ENCODE results near the gene ACTG2.
"Not testable (repeated sequence)": the region's sequence is repeated elsewhere in the genome, so short reads cannot be mapped to it uniquely, and the experiment has no call there.

The ACTG2 gene

DNA sequence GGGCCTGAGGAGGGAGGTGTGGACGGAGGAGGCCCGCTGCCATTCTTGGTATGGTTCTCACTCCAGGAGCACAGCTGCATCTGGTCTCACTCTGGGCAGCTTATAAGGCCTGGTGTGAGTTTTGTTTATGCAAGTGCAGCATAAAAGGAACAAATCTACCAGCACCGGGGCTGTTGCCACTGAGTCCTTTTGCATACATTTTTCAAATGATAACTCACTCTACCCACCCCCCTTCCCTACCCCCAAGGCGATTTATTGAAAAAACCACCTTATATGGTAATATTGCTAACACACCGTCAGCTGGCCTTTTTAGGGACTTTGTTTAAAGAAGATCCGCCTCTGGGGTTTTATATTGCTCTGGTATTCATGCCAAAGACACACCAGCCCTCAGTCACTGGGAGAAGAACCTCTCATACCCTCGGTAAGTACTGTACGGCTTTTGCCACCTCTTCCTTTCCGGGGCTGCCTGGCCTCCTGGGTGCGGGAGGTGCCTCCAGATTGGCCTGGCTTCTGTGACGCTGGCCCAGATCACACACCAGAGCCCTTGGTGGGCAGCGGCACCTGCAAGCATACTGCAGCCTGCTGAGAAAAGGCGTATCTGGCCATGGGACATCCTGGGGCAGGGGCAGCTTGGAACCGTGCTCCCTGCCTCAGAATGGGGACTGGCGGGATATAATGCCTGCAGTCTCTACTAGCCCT is at the start of gene ACTG2:
TSS of gene ACTG2 (plus strand) at position 378 of the 699 bp plus-strand sequence. CDS start 8,304 bp downstream, outside the sequence.
- DNase-seq = peak; percentile 90

DNA sequence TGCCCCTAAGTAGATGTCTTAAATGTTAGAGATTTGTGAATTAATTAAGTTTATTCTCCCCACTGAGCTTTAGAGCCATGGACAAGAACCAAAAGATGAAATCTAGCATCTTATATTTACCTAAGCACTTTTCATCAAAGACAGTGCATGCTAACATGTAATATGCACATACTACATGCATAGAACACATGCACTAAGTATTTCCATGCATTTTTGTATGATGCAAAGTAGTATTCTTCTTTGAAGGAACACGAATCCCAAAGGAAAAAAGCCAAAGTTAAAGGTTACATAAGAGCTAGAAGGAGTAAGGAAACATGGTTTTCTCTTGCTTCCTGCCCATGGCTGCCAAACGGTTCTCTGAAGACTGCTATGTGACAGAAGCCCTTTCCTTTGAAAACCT is 48.7 kb upstream of the ACTG2 start:
- no peak for DNase-seq

GRCh38 chr2:73850009-73850408 is 42.8 kb upstream of the ACTG2 start:
- DNase-seq = no peak

GRCh38 chr2:73851274-73851673 is 41.5 kb upstream of the ACTG2 start:
- peak; percentile 35 for DNase-seq

- DNase-seq = peak; percentile 93
Measured at GRCh38 chr2:73852020-73852419, 40.8 kb upstream of the ACTG2 start.

DNA sequence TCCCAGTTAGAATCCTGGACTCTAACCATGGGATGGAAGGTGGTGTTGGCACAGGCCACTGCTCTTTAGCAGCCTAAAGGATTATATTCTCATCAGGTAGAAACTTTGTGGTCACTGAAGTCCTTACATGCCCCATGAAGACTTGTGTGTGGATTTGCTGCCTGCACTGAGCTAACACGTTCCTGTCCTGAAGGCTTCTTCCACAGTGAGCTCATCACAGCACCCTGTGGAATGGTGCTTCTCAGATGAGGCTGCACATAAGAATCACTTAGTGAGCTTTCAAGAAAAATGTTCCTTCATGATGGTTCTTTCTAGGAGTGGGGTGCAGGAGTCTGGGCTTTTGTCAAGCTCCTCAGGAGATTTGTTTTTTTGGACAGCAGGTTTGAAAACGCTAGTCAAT is 37.3 kb upstream of the ACTG2 start:
- no peak for DNase-seq

DNA sequence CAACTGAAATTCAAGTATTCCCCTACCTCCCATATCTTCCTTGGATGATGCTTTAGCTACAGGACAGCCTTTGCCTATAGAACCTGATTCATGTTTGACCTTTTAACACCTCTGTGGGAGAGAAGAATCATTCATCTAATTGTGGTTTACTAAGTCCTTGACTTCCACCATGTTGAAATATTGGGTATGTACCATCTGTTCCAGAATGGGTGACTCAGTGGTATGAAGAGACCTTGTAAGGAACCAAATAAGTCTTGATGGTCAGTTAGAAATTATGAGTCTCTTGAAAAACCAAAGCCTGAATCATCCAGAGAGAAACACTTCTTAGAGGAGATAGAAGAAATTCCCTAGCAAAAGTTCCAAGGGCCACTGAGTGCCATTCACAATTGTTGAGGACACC is 36.6 kb upstream of the ACTG2 start:
- DNase-seq = peak; percentile 99

- peak; percentile 96 for DNase-seq
Measured at GRCh38 chr2:73859721-73860586, 32.9 kb upstream of the ACTG2 start.

- no peak for DNase-seq
Measured at GRCh38 chr2:73862987-73863386, 29.8 kb upstream of the ACTG2 start.

- DNase-seq = no peak
Measured at GRCh38 chr2:73868204-73868978, 24.4 kb upstream of the ACTG2 start.

DNA sequence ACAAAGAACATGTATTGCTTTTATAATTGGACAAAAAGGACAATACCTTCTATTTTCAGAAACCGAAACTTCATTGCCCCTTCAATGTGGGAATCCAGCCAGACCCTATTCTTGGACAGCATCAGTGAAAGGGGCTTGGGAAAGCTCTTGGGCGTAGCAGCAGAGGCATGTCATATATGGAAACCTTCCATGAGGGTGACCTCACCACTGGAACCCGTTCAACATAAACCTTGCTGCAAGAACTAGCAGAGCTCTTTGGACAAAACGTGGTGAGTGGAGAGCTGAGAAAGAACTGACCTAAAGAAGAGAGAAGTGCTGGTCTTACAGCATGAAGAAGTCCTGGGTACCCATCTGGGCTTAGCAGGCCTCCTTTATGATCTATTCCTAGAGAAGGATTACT is 22.7 kb upstream of the ACTG2 start:
- DNase-seq = peak; percentile 78

DNA sequence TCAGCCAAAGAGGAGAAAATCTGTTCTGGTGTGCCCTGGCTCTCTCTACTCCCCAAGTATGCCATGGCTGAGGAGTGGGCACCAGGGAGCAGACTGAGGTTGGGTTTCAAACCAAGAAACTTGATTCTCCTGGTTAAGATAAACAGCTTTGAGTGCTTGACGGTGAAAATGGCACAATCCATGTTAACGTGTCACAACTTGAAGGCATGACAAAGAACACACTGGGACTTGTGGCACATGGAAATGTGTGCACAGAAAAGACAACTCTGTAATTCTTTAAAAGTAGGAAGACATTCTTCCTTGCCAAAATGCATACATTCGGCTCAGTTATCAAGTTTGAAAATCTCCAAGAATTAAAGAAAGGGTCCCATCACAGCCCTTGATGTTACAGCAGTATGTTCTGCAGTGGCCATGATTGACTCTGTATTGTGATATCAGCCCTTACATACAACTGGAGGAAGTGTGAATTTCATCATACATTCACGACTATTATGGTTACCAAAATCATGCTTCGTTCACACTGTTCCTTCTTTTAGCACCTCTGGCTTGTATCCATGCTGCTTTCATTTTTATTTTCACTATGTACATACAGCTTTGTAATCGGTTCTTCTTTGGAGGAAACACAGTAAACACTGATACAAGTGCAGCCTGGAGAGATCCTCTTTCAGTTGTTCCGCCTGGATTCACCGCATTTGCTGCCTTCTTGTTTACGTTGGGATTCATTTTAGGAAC is 15.6 kb upstream of the ACTG2 start:
- no peak for DNase-seq

GRCh38 chr2:73877984-73878383 is 14.8 kb upstream of the ACTG2 start:
- DNase-seq = not testable (repeated sequence)

DNA sequence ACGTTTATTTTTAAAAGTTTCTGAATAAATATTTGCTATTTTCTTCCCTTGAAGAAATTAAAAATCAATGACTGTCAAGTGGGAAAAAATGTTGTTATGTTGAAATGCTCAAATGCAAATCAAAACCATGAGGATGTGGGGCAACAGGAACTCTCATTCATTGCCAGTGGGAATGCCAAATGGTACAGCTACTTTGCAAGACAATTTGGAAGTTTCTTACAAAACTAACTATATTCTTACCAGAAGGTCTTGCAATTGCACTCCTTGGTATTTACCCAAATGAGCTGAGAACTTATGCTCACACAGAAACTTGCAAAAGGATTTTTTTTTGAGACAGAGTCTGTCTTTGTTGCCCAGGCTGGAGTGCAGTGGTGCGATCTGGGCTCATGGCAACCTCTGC is 7.4 kb upstream of the ACTG2 start:
- DNase-seq = no peak

DNA sequence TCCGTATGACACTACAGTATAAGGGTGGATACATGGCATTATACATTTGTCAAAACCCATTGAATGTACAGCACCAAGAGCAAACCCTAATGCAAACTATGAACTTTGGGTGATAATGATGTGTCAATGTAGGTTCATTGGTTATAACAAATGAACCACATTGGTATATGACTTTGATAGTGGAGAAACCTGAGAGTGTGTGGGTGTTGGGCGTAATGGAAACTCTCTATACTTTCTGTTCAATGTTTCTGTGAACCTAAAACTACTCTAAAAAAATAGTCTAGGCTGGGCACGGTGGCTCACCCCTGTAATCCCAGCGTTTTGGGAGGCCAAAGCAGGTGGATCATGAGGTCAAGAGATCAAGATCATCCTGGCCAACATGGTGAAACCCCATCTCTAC is 6.5 kb upstream of the ACTG2 start:
- DNase-seq = no peak

GRCh38 chr2:73887596-73888353 is 5.0 kb upstream of the ACTG2 start:
- DNase-seq = peak; percentile 44

DNA sequence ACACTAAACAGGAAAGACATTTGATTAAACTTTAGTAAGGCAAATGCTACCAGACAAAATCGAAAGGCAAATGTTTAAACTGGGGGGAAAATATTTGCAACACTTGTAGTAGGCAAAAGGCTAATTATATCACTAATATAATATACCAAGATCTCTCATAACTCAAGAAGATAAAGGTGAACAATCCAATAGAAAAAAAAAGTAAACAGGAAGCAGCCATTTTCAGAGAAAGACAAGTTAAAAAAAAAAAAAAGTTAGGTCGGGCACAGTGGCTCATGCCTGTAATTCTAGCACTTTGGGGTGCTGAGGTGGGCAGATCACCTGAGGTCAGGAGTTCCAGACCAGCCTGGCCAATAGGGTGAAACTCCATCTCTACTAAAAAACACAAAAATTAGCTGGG is 4.4 kb upstream of the ACTG2 start:
- DNase-seq = no peak

GRCh38 chr2:73889206-73889605 is 3.6 kb upstream of the ACTG2 start:
- DNase-seq = no peak

- DNase-seq = peak; percentile 46
Measured at GRCh38 chr2:73890301-73891092, 2.3 kb upstream of the ACTG2 start.

GRCh38 chr2:73891276-73891901 is 1.4 kb upstream of the ACTG2 start:
- DNase-seq = no peak

All from HCEC 1CT (cell line).